HepG2 (cell line): ENCODE data around the gene CPPED1. TPM values are rescaled to one million over a fixed set of nuclear protein-coding genes. Genes with fewer than 3 reads are reported as not detected.
A peak's percentile ranks its signal among the peaks of the same experiment; 100 is the strongest.

Experiments
- AKNA ChIP-seq: sonication (generic); formaldehyde crosslinking; IDR thresholded peaks from 2 replicates; pipeline ENCODE4 v1.4.0; 2020; ENCODE audit warnings: missing genetic modification reagents, borderline replicate concordance
- ATRX ChIP-seq: sonication (generic); formaldehyde crosslinking; IDR thresholded peaks from 2 replicates; pipeline ENCODE4 v1.4.0; 2020; ENCODE audit warnings: missing genetic modification reagents, borderline replicate concordance
- CREB3 ChIP-seq: sonication (generic); formaldehyde crosslinking; IDR thresholded peaks from 2 replicates; pipeline ENCODE4 v1.5.0; 2020; ENCODE audit warnings: missing genetic modification reagents
- HDAC2 ChIP-seq: sonication (generic); formaldehyde crosslinking; IDR thresholded peaks from 2 replicates; pipeline ENCODE4 v1.4.0; 2020; ENCODE audit warnings: missing genetic modification reagents
- KDM3A ChIP-seq: IDR thresholded peaks from 2 replicates; pipeline ENCODE4 v1.6.1; 2018; ENCODE audit warnings: low read depth, missing compliant biosample characterization
- LCORL ChIP-seq, 2 experiments: fragments of 450-650 bp in 1 of 2; sonication (generic) in 1 of 2; formaldehyde crosslinking in 1 of 2; IDR thresholded peaks; 2 replicates each; pipeline versions ENCODE4 v1.5.0 to v1.6.1; 2017 to 2020; ENCODE audit warnings: antibody characterized with exemption in 1 of 2, missing genetic modification reagents in 1 of 2
- MZF1 ChIP-seq: sonication (generic); formaldehyde crosslinking; IDR thresholded peaks from 2 replicates; pipeline ENCODE4 v1.8.1; 2023; ENCODE audit warnings: mild to moderate bottlenecking, missing genetic modification reagents, borderline replicate concordance
- NCOR1 ChIP-seq: fragments of 200-600 bp; sonication (generic); IDR thresholded peaks from 2 replicates; pipeline ENCODE4 v1.7.0; 2017; ENCODE audit warnings: antibody characterized with exemption, low read length, borderline replicate concordance
- NFE2L1 ChIP-seq: sonication (generic); formaldehyde crosslinking; IDR thresholded peaks from 2 replicates; pipeline ENCODE4 v1.4.0; 2020; ENCODE audit warnings: missing genetic modification reagents, mild to moderate bottlenecking, borderline replicate concordance
- RFX1 ChIP-seq: fragments of 450-650 bp; IDR thresholded peaks from 2 replicates; pipeline ENCODE4 v1.6.1; 2017
- RFX5 ChIP-seq: IDR thresholded peaks from 2 replicates; pipeline ENCODE4 v1.6.1; 2011; ENCODE audit warnings: low read depth, low read length, improper control_type of control experiment
- RORA ChIP-seq: sonication (generic); formaldehyde crosslinking; IDR thresholded peaks from 2 replicates; pipeline ENCODE4 v1.5.0; 2020; ENCODE audit warnings: mild to moderate bottlenecking, missing genetic modification reagents, moderate library complexity
- SAFB2 ChIP-seq: sonication (generic); formaldehyde crosslinking; IDR thresholded peaks from 2 replicates; pipeline ENCODE4 v1.5.1; 2020; ENCODE audit warnings: missing genetic modification reagents, low read depth, mild to moderate bottlenecking, borderline replicate concordance
- ZEB1 ChIP-seq: IDR thresholded peaks from 2 replicates; pipeline ENCODE4 v1.6.1; 2012; ENCODE audit warnings: mild to moderate bottlenecking, low read depth, inconsistent platforms; ENCODE audit not compliant: insufficient replicate concordance
- ZMYM4 ChIP-seq: sonication (generic); formaldehyde crosslinking; IDR thresholded peaks from 2 replicates; pipeline ENCODE4 v1.8.1; 2023; ENCODE audit warnings: mild to moderate bottlenecking, missing genetic modification reagents
- ZNF256 ChIP-seq: sonication (generic); formaldehyde crosslinking; conservative IDR thresholded peaks from 2 replicates; pipeline ENCODE4 v1.4.0; 2020; ENCODE audit warnings: missing genetic modification reagents
- ZNF513 ChIP-seq: sonication (generic); formaldehyde crosslinking; conservative IDR thresholded peaks from 2 replicates; pipeline ENCODE4 v1.5.0; 2020; ENCODE audit warnings: missing genetic modification reagents
- ZNF891 ChIP-seq: sonication (generic); formaldehyde crosslinking; IDR thresholded peaks from 2 replicates; pipeline ENCODE4 v1.5.0; 2020; ENCODE audit warnings: mild to moderate bottlenecking, missing genetic modification reagents
- ZSCAN12 ChIP-seq: sonication (generic); formaldehyde crosslinking; IDR thresholded peaks from 2 replicates; pipeline ENCODE4 v1.9.0; 2021; ENCODE audit warnings: mild to moderate bottlenecking, missing genetic modification reagents
- polyA plus RNA-seq, 8 experiments: library from polyadenylated mRNA; depleted of rRNA in 3 of 8; stranded (reverse) in 7 of 8; unstranded in 1 of 8; fragments of >200 nt; fragmentation: Illumina TruSeq in 4 of 8; extraction: Trizol in 4 of 8; gene quantifications; 2 replicates each; pipeline versions ENCODE4 v1.2.1 to v1.2.3, GENCODE V29; 2011 to 2016; ENCODE audit warnings: low read depth in 4 of 8, missing spikeins in 1 of 8, mixed read lengths in 1 of 8; ENCODE audit not compliant: insufficient read depth in 1 of 8
- total RNA-seq, 5 experiments: library from RNA; depleted of rRNA; stranded (reverse); fragments of >200 nt; fragmentation: Illumina TruSeq; extraction: Trizol; gene quantifications; 2 replicates each; pipeline ENCODE4 v1.2.3, GENCODE V29; 2016; ENCODE audit warnings: low read depth in 1 of 5
- TF ChIP-seq, protein P1 (sequence below): sonication (generic); formaldehyde crosslinking; IDR thresholded peaks from 2 replicates; pipeline ENCODE4 v1.5.0; 2020; ENCODE audit warnings: mild to moderate bottlenecking, missing genetic modification reagents

The CPPED1 gene
- total and polyA plus RNA-seq, 2 of the 13 experiments (the other 11 are each of a cell fraction or from before 2014, with no cell fraction given) = 66.6 to 71.3 TPM

DNA sequence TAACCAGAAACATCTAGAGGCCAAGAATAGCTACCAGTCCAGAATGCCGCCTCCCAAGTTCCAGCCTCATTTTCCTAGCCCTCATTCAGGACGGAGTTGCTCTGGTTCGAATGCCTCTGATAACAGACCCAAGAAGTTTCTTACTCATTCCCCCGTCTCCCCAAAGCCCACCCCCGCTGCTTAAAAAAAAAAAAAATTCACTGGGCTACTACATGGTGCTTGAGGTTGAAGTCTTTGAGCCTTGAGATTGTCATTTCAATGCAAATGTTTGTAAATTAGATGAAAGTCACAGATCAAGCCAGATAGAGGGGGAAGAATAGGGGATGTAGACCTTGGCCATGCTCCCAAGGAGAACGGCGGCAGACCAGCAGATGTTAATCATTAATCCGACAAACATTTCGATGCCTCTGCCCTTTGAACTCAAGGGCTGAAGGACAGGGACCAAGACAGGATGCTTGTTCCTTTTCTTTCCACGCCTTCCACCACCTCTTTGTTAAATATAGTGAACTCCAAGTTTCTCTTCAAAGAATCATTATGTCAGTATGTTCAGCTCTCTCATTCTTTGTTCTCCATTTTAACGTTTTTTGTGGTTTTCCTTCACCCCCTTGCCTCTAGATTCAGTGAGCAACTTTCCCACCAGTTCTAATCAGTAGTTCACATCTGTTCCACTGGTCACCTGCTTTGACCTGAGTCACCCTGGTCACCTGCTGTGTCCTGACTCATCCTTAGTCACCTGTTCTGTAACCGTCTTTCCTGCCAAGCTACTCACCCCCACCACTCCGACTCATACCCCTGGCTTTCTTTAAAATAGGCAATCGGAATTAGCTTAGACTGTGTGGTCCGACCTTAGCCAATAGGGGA is 190.3 kb downstream of the CPPED1 start (continued):
- no peak for TF ChIP-seq CREB3
- TF ChIP-seq LCORL (IDR thresholded peaks at IDR 0.05) = peak; percentile 80
- peak; percentile 66; the same call in 1 of the 2 replicates for TF ChIP-seq LCORL (CRISPR knock-in tag; IDR thresholded peaks at IDR 0.05)
- no peak; the same call in 1 of the 2 replicates for TF ChIP-seq SAFB2 (CRISPR knock-in tag)
- peak; percentile 18; the same call in 1 of the 2 replicates for TF ChIP-seq ZSCAN12
- TF ChIP-seq ZNF256 (CRISPR knock-in tag) = no peak
- TF ChIP-seq KDM3A (CRISPR knock-in tag) = peak; percentile 35; the same call in 1 of the 2 replicates
- TF ChIP-seq ZEB1 = peak; percentile 99
- peak; percentile 99 for TF ChIP-seq NCOR1
- no peak for TF ChIP-seq RFX1
- no peak for TF ChIP-seq ZNF513
- no peak for TF ChIP-seq MZF1 (CRISPR knock-in tag)
- TF ChIP-seq ATRX (CRISPR knock-in tag) = no peak
- peak; percentile 76; the same call in 1 of the 2 replicates for TF ChIP-seq ZMYM4 (CRISPR knock-in tag)
- TF ChIP-seq NFE2L1 (CRISPR knock-in tag) = no peak
- no peak for TF ChIP-seq ZNF891 (CRISPR knock-in tag)
- peak; percentile 80 for TF ChIP-seq HDAC2 (CRISPR knock-in tag)
- no peak for TF ChIP-seq AKNA (CRISPR knock-in tag)
- no peak for TF ChIP-seq RORA (CRISPR knock-in tag)
- TF ChIP-seq RFX5 = no peak
- TF ChIP-seq, protein P1, sequence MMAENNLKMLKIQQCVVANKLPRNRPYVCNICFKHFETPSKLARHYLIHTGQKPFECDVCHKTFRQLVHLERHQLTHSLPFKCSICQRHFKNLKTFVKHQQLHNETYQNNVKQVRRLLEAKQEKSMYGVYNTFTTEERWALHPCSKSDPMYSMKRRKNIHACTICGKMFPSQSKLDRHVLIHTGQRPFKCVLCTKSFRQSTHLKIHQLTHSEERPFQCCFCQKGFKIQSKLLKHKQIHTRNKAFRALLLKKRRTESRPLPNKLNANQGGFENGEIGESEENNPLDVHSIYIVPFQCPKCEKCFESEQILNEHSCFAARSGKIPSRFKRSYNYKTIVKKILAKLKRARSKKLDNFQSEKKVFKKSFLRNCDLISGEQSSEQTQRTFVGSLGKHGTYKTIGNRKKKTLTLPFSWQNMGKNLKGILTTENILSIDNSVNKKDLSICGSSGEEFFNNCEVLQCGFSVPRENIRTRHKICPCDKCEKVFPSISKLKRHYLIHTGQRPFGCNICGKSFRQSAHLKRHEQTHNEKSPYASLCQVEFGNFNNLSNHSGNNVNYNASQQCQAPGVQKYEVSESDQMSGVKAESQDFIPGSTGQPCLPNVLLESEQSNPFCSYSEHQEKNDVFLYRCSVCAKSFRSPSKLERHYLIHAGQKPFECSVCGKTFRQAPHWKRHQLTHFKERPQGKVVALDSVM (CRISPR knock-in tag) = peak; percentile 68; the same call in 1 of the 2 replicates
